HG03066 (cell line): ENCODE measurements around the gene SH2D1B.
"Not testable (repeated sequence)": the region's sequence is repeated elsewhere in the genome, so short reads cannot be mapped to it uniquely, and the experiment has no call there.

Experiments
- ATAC-seq: cut with Tn5 transposase; IDR thresholded peaks from one replicate; pipeline ENCODE4 v1.9.1; 2021; ENCODE audit warnings: low read depth; ENCODE audit not compliant: unreplicated experiment

The SH2D1B gene

GRCh38 chr1:162365284-162366020 is 46.5 kb downstream of the SH2D1B start:
- no peak for ATAC-seq

DNA sequence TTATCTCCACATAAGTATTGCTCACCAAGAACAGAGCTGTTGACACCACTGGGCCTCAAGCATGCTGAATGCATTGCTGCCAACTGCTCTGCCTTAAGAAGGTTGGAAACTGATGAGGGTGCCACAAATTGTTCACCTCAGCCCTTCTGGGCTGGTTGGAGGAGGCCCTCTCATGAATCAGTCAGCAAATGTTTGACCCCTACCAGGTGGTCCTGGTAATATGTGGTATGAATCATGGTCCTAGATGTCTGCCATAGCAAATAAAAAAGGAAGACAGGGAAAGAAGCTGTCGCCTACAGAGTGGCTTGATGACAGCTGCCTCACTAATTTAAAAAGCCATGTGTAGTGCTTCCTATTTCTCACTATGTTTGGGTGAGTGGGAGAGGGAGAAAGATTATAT is 47.4 kb downstream of the SH2D1B start:
- ATAC-seq, result no peak

- ATAC-seq, result no peak
These were observed 48.1 kb downstream of the SH2D1B start for GRCh38 chr1:162363823-162364222.

DNA sequence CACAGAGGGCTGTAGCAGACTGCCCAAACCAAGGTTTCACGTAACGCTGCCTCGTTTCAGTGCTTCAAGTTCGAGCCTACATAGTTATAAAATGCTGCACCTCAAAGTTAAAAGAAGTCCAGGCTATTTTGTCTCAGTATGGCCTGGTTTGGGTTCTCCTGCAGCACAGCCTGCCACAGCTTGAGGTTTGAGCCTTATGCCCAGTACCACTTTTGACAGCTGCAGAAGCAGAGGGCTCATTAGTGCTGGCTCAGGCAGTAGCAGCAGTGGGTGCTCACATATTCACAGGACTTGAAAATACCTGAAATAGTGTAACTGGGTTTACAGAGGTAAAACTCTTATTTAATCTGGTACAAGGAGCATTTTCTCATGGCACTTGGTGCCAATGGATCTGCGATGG is 50.6 kb downstream of the SH2D1B start:
- ATAC-seq, result peak; percentile 15

- no peak for ATAC-seq
These were observed 51.1 kb downstream of the SH2D1B start for GRCh38 chr1:162360874-162361260.

DNA sequence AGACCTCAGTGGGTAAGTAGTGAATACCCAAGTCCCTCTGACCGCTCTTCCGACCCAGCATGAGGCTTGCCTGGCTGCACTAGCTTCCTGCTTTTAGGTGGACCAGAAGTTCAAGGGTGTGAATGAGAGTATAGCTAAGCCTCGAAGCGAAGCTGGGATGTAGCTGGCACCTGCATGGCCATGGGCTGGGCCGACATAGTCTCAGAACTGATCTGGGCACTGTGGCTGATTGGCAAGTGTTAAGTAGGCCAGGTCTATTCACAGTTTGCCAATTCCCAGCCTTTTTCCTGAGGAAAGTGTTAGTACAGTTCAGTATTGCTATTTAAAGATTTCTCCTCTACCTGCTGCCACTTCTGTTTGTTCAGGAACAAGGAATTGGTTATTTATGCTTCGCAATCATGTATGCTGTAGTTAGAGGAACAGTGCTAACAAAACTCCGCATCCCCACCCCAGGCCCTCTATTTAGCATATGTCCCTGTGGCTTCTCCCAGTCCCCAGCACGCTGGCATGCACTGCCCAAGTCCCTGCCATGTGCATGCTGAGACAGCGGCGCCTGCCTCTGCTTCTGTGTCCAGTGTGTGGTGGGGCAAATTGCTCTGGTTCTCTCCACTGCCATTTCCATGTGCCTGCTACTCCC is 51.6 kb downstream of the SH2D1B start:
- no peak for ATAC-seq

GRCh38 chr1:162359523-162360236 is 52.3 kb downstream of the SH2D1B start:
- ATAC-seq, result no peak

DNA sequence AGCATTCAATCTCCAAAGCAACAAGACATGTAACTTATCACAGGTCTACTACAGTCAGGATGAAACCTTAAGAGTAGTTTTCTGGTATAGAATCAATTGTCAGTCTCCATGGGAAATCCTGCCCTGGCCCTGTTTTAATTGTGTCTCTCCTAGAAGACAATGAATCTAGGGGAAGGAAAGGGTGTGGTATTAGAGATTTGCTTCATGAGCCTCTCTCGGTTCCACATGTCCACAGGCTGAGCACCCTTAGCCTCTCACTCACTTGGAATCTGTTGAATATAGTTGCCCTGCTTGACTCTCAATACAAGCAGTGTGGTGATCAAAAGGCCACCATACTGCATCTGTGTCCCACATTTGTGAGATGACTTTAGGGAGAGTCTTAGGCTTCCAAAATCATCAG is 53.0 kb downstream of the SH2D1B start:
- ATAC-seq, result no peak

GRCh38 chr1:162357681-162358266 is 54.2 kb downstream of the SH2D1B start:
- ATAC-seq, result no peak

- no peak for ATAC-seq
These were observed 58.2 kb downstream of the SH2D1B start for GRCh38 chr1:162353702-162354101.

DNA sequence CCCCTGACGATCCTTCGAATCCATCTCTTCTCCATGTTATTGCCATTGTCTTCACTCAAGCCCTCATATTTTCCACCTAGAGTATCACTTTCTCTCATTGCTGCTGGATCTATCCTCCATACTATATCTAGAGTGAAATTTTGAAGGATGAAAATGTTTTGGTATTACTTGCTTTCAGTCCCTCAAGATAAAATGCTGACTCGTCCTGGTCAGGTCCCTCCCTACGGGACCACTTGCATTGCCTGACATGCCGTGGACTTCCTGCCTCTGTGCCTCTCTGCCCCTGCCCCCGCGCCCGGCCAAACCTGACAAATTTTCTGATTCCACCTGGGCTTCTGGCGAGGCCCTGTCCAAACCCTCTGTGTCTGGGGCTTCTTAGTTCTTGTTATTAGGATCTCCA is 58.9 kb downstream of the SH2D1B start:
- no peak for ATAC-seq

DNA sequence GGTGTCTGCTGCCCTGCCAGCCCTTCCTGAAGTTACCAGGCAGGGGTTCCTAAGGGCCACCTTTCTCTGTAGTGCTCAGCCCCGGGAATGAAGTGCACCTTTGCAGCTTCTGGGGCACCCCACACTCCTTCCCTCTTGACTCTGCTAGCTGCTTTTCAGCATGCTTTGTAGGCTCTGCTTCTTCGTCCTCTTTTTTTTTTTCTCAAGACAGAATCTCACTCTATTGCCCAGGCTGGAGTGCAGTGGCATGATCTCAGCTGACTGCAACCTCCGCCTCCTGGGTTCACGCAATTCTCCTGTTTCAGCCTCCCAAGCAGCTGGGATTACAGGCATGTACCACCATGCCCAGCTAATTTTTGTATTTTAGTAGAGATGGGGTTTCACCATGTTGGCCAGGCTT is 60.1 kb downstream of the SH2D1B start:
- ATAC-seq, result not testable (repeated sequence)

GRCh38 chr1:162351246-162351842 is 60.6 kb downstream of the SH2D1B start:
- no peak for ATAC-seq

- ATAC-seq, result no peak
These were observed 62.2 kb downstream of the SH2D1B start for GRCh38 chr1:162349635-162350330.

DNA sequence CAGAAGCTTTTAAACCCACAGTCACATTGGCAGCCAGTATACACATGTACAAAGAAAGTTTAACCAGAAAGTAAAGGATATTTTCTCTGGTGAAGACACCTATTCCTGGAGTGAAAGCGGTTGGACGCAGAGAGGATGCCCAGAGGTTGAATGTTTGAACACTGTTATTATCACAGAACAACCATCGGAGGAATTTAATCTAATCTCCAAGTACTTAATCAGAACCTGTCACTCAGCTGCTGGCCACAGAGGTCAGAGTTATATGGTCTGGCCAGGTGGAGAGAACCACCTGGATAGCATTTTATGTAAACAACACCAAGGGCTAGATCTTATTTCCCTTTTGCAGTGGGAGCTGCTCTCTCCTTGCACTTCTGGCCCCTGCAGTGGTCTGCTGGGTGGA is 64.7 kb downstream of the SH2D1B start:
- ATAC-seq, result no peak
